GM21528 (cell line): ENCODE results near the gene SLC66A2.
"Not testable (repeated sequence)": the region's sequence is repeated elsewhere in the genome, so short reads cannot be mapped to it uniquely, and the experiment has no call there.

ENCODE experiments used
- ATAC-seq: cut with Tn5 transposase; IDR thresholded peaks from one replicate; pipeline ENCODE4 v1.9.1; 2021; ENCODE audit warnings: mild to moderate bottlenecking, moderate library complexity; ENCODE audit not compliant: unreplicated experiment, low FRiP score

The SLC66A2 gene

DNA sequence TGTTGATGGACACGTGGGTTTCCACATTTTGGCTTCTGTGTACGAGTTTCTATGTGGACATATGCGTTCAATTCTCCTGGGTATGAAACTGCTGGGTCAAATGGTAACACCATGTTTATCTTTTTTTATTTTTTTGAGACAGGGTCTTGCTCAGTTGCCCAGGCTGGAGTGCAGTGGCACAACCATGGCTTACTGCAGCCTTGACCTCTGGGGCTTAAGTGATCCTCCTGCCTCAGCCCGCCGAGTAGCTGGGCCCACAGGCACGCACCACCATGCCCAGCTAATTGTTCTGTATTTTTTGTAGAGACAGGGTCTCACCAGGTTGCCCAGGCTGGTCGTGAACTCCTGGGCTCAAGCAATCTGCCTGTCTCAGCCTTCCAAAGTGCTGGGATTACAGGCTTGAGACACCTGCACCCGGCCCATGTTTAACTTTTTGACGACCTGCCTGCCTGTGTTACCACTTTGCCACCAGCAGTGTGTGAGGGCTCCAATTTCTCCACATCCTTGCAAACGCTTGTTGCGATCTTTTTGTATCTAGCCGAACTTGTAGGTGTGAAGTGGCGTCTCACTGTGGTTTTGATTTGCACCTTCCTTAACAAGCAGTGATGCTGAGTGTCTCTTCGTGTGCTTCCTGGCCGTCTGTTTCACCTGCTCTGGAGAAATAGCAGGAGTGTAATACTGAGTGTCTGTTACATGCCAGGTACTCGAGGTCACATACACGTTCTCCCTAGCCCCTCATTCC, 19.9 kb upstream of the SLC66A2 start:
- no peak for ATAC-seq

DNA sequence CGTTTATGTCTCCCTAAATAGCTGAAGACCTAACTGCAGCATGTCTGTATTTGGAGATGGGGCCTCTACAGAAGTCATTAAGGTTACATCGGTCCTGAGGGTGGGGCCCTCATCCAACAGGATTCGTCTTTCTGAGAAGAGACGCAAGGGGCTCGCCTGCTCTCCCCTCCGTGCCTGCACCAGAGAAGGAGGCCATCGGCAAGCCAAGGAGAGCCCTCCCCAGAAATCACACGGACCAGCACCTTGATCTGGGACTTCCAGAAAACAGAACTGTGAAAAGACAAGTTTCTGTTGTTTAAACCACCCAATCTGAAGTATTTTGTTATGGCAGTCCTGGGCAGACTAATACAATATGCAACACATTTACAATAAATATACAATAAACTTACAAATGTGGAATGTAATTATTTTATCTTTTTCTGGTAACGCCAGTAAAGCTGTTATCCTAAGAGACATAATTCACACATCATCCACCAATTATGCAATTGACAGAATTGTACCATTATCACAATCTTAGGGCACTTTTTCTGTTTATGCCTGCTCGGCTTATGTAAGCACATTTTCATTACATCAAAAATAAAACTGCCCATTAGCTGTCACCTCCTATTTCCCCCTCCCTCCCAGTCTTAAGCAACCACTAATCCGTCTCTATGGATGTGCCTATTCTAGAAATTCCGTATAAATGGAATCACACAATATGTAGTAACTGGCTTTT, 19.1 kb upstream of the SLC66A2 start:
- no peak for ATAC-seq

DNA sequence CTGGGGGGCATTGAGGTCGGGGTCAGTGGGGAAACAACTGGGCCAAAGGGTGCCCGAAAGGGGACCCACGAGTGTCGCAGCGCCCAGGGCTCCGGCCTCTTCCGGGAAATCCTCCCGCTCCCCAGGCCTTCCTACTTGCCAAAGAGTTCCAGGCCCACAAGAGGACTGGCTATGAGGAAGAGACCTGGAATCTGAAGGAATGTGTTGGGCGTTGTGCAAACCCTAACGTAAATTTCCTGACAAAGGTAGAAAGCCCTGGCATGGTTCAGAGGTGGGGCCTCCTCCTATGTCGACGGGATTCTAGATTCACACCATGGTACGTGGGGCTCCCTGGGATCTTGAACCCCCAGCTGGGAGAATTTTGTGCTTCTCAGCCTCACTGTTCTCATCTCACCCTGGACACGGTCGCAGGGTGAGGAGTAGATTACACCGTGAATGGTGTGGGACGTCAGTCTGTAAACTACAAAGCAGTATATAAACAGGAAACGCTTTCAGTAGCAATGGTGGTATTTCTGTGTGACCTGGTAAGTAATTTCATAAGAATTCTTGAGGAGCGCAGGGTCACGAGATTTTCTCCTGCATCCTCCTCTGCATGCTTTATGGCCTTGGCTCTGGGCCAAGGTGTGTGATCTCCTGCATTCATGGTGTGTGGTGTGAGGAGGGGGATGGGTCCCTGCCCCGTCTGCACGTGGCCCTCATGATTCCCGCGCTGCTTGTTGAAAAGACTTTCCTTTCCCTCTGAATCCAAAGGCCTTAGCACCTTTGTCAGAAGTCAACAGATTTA, 13.9 kb upstream of the SLC66A2 start:
- no peak for ATAC-seq

DNA sequence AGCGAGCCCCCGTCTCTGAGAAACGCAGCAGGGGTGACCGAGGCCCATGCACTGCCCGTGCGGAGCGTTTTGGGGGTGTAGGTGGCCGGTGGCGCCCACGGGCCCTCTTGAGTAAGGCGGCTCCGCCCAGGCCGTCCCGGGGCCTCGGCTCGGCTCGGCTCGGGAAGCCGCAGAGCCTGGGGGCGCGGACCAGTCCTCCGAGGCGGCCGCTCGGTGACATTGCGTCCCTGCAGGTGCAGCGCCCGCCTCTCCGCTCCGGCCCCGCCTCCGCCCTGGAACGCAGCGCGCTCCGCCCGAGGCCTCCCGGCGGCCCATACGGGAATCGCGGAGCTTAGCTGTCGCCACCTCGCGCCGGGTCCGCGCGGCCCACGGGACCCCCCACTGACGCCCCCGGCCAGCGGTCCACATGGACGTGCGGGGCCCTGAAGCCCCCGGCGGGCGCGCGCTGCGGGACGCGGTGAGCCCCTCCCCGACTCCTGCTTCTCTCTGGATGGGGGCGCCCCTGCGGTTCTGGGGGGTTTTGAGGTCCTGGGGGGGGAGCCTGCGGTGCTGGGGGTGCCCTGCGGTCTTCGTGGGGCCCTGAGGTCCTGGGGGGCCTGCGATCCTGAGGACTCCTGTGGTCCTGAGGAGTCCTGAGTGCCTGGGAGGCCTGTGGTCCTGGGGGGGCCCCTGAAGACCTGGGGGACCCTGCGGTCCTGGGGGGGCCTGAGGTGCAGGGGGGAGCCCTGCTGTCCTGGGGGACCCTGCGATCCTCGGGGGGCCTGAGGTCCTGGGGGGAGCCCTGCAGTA, 13.1 kb upstream of the SLC66A2 start, which contains the start of gene HSBP1L1:
HSBP1L1 (plus strand) TSS at position 314 of the 789 bp plus-strand sequence; CDS start at position 407, 93 bp downstream.
- ATAC-seq = peak; percentile 82

DNA sequence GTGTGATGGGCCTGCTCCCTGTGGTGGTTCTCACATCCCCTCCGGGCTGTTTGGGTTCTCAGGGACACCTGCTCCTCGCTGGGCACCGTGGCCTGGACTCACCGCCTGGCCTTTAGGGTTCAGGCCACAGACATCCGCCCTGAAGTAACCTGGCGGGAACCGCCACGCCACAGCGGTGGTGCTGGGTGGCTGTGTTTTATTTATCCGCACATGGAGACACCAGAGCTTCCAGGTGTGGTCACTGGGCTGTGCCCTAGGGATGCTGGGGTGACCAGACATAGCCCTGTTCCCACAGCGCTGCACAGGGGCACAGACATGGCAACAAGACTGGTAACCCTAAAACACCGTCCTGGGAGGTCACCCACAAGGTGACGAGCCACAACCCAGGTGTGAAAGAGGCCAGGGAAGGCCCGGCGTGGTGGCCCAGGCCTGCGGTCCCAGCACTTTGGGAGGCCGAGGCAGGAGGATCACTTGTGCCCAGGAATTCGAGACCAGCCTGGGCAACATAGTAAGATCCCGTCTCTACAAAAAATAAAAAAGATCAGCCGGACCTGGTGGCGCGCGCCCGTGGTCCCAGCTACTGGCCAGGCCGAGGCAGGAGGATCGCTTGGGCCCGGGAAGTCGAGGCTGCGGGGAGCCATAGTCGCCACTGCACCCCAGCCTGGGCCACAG, 12.3 kb upstream of the SLC66A2 start:
- no peak for ATAC-seq

DNA sequence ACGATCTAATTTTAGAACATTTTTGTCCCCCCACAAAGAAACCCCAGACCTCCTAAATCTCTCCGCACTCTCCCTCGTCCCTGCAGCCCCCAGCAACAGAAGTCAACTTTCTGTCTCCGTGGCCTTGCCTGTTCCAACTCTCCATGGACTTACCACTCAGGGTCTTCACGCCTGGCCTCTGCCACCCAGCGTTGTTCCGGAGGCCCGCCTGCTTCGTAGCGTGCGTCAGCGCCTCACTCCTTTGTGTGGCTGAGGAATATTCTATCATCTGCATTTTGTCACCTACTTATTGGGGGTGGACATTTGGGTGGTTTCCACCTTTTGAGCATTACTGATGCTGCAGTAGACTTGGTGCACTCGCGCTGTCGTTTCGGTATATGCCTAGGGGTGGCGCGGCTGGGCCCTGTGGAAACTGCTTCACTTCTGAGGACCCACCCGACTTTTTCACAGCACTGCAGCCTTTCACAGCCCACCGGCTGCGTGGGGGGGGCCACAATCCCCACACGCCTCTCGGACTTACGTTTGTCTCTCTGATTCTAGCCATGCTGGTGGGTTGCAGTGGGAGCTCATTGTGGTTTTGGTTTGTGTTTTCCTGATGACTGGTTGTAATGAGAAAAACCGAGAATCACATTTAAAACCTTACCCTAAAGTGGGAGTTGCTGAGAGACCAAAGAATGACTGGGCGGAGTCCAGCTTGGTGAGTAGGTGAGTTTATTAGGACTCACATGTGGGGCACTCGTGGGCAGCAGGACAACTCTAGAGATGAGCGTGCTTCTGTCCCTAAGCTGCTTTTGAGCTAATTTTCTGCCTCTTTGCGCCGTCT, 11.6 kb upstream of the SLC66A2 start:
- no peak for ATAC-seq

DNA sequence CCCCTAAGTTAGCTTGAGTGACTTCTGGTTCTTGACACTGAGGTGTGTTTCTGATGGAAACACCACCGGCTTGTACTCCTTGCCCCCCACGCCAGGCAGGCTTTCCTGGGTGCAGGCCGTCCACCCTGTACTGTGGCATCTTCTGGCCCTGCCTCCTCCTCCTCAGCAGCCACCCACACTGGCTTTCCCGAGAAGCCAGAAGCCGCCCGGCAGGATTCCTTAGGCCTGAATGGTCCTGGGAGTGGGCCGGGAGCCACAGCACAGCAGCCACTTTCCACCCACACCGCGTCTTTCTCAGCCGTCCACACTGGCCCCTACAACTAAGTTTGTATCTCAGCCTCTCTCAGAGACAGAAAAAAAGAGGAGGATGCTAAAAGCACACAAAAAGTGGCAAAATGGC, 10.9 kb upstream of the SLC66A2 start:
- no peak for ATAC-seq

DNA sequence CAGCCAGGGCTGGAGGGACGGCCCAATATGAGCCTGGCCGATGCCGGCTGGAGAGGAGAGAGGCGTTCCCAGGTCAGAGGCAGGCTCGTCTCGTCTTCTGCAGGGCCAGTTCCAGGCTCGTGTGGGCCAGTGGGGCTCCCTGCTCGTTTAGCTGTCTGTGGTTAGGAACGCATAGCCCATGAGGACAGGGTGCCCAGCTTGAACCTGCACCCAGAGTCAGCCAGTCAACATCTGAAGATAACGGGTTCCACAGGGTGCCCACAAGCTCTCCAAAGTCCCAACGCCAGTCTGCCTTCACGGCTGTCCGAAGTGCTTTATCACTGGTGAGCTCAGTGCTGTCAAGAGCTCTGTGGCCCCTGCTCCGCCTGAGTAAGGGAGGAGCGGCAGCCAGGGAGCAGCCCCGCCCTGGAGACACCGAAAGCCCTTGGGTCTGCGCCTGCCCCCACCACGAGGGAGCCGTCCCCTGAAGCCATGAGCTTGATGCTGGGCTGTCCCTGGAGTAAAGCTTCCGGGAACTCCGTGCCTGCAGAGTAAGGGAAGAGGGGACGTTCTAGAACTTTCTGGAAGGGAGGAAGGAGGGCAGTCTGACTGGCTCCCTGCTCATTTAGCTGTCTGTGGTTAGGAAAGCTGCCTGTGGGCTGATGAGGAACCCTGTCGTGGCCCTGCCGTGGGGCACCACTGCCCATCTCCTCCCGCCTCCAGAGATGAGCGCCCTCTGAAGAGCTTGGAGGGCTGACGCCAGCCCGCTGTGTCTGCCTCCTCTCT, 10.3 kb upstream of the SLC66A2 start:
- no peak for ATAC-seq

DNA sequence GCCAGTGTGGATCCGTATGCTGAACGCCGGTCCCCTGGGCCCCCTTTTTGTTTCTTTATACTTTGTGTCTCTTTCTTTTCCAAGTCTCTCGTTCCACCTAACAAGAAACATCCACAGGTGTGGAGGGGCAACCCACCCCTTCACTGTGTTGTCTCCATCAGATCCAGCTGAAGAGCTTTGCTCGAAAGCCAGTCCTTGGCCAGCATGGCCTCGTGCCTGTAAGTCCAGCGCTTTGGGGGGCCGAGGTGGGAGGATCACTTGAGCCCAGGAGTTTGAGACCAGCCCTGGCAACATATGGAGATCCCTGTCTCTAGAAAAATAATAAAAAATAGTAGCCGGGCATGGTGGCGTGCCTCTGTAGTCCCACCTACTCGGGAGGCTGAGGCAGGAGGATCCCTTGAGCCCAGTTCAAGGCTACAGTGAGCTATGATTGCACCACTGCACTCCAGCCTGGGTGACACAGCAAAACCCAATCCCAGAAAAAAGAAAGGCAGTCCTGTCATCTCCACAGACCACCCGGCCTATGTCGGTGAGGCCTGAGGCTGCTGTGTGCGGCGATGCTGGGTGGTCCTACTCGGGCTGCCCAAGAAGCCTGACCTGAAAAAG, 9.6 kb upstream of the SLC66A2 start:
- ATAC-seq = no peak

DNA sequence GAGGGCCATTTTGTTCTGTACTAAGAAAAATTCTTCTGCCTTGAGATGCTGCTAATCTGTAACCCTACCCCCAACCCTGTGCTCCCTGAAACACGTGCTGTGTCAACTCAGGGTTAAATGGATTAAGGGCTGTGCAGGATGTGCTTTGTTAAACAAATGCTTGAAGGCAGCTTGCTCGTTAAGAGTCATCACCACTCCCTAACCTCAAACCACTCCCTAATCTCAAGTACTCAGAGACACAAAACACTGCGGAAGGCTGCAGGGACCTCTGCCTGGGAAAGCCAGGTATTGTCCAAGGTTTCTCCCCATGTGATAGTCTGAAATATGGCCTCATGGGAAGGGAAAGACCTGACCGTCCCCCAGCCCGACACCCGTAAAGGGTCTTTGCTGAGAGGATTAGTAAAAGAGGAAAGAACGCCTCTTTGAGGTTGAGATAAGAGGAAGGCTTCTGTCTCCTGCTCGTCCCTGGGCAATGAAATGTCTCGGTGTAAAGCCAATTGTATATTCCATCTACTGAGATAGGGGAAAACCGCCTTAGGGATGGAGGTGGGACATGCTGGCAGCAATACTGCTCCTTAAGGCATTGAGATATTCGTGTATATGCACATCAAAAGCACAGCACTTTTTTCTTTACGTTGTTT, 8.8 kb upstream of the SLC66A2 start:
- not testable (repeated sequence) for ATAC-seq

DNA sequence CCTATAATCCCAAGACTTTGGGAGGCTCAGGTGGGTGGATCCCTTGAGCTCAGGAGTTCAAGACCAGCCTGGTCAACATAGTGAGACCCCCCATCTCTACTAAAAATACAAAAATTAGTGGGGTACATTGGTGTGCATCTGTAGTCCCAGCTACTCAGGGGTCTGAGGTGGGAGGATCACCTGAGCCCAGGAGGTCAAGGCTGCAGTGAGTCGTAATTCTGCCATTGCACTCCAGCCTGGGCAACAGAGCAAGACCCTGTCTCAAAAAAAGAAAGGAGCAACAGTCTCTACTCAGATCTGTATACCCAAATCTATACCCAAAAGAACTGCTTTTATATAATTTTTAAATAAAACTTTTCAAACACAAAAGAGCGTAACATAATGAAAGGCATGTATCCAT, 7.5 kb upstream of the SLC66A2 start:
- ATAC-seq = no peak

DNA sequence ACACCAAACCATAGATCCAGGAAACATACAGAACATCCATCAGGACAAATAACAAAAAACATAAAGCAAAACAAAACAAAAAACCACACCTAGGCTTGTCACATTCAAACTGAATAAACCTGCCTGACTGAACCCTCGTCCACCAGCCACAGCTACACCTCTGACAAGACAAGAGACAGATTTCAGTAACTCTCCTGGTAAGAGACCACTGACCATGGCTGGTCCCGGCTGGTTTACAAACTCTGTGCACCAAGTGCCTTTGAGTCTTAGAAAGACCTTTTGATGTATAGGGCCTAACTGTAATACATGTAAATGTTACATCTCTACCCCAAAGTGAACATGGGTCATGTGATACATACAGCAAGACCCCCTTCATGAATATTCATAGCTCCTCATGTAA, 4.8 kb upstream of the SLC66A2 start:
- ATAC-seq = no peak

DNA sequence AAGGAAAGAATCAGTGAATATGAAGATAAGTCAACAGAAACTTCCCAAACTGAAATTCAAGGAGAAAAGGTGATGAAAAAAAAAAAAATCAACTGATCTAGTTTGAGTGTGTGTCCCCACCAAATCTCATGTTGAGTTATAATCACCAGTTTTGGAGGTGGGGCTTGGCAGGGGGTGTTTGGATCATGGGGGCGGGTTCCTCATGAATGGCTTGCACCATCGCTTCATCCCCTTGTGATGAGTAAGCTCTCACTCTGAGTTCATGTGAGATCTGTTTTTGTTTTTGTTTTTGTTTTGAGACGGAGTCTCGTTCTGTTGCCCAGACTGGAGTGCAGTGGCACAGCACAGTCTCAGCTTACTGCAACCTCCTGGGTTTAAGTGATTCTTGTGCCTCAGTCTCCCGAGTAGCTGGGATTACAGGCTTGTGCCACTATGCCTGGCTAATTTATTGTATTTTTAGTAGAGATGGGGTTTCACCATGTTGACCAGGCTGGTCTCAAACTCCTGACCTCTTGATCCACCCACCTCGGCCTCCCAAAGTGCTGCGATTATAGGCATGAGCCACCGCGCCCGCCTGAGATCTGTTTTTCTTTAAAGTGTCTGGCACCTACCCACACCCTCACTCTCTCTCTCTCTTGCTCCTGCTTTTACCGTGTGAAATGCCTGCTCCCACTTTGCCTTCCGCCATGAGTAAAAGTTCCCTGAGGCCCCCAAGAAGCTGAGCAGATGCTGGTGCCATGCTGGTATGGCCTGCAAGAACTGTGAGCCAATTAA, 4.0 kb upstream of the SLC66A2 start:
- no peak for ATAC-seq

DNA sequence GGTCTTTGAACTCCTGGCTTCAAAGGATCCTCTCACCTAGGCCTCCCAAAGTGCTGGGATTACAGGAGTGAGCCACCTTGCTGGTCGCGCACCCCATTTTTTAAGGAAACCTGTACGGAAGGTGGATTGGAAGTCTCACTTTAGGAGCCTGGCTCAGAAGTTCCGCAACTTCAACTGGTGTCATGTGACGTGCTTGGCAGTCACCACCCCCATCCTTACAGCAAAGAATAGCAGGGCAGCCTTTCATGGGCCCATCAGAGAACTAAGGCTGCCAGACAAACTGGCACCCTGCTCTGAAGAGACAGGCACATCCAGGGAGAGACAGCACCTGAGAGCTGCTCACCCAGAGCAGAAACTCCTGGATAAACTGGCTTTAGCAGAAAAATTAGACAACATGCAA, 3.3 kb upstream of the SLC66A2 start:
- ATAC-seq = no peak

DNA sequence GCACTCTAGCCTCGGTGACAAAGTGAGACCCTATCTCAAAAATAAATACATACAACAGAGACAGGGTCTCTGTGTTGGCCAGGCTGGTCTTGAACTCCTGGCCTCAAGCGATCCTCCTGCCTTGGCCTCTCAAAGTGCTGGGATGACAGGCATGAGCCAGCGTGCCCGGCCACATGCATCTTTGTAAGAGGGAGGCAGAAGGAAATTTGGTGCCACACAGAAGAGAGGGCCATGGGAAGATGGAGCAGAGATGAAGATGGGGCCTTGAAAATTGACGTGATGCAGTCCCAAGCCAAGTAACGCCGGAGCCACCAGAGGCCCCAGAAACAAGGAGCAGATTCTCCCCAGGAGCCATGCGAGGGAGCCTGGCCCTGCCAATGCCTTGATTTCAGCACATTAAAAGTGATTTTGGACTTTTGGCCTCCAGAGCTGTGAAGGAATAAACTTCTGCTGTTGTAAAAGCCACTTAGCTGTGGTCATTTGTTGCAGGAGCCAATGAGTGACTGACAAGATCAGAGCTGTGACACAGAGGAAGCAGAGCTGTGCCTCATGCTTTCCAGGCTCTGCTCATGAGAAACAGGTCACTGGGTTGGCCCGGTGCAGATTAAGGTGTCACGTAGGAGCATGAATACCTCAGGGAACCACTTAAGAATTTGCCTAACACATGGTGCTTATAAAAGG, 2.7 kb upstream of the SLC66A2 start:
- ATAC-seq = no peak

DNA sequence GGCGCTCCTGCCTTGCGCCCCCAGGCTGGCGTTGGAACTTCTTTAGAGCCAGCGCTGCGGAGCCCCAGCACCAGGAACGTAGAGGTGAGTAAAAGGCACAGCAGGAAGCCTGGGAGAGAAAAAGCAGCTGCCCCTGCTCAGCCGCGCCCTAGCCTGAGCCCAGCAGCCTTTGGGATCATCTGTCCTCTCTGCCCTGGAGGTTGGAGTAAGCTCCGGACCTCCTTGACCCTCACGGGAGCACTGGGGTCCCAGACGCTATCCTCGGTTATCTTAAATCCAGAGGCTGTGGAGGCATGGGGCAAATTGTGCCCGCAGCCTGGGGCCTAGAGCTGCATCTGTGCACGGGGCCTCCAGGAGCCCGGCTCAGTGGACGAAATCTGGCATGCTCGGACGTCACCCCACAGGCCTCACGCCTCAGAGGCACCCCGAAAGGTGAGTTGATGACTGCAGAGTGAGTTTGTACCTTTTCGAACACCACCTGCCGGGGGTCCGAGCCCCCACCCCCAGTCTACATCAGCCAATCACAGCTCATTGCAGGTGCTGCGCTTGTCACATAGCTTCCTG, 1.6 kb upstream of the SLC66A2 start:
- no peak for ATAC-seq
